ENCODE data around the gene GGT6.

DNA sequence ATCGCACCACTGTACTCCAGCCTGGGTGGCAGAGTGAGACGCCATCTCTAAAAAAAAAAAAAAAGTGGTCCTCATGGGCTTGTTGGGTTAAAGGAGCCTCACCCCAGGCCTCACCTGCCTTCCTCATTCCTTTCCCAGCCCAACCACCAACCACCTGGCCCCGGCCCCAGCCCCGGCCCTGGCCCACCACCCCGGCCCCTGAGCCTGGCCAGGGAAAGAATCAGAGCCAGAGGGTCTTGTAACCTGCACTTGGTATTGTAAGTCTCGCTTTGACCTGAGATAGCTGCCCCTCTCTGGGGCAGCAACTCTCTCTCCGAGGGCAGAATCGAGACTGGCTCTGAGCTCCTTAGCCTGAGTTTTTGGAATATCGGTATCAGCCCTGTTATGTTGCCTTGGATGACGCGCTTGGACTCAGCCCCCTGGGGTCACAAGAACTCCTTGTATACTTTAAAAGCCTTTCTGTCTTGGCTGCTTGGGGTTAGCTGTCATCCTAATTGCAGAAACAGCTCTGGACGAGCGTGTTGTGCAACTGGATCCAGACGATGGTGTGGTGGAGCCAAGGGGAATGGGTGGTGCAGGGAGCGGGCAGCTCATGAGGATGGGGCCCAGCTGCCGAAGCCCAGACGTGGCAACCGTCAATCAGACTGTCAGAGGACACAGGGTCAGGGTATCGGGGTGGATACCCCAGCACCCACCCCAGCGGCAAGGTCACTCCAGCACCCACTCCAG is 38.6 kb upstream of the GGT6 start:
- TF ChIP-seq, protein P1, sequence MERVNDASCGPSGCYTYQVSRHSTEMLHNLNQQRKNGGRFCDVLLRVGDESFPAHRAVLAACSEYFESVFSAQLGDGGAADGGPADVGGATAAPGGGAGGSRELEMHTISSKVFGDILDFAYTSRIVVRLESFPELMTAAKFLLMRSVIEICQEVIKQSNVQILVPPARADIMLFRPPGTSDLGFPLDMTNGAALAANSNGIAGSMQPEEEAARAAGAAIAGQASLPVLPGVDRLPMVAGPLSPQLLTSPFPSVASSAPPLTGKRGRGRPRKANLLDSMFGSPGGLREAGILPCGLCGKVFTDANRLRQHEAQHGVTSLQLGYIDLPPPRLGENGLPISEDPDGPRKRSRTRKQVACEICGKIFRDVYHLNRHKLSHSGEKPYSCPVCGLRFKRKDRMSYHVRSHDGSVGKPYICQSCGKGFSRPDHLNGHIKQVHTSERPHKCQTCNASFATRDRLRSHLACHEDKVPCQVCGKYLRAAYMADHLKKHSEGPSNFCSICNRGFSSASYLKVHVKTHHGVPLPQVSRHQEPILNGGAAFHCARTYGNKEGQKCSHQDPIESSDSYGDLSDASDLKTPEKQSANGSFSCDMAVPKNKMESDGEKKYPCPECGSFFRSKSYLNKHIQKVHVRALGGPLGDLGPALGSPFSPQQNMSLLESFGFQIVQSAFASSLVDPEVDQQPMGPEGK (CRISPR knock-in tag; IDR thresholded peaks at IDR 0.05; ENCODE audit: borderline replicate concordance), result no peak
- TF ChIP-seq RARB (CRISPR knock-in tag; IDR thresholded peaks at IDR 0.05), result no peak
- TF ChIP-seq ZNF70 (CRISPR knock-in tag; IDR thresholded peaks at IDR 0.05), result no peak
- TF ChIP-seq ZC3H10 (CRISPR knock-in tag; IDR thresholded peaks at IDR 0.05), result no peak
- TF ChIP-seq SNAI2 (CRISPR knock-in tag; IDR thresholded peaks at IDR 0.05), result no peak
- TF ChIP-seq, protein P2, sequence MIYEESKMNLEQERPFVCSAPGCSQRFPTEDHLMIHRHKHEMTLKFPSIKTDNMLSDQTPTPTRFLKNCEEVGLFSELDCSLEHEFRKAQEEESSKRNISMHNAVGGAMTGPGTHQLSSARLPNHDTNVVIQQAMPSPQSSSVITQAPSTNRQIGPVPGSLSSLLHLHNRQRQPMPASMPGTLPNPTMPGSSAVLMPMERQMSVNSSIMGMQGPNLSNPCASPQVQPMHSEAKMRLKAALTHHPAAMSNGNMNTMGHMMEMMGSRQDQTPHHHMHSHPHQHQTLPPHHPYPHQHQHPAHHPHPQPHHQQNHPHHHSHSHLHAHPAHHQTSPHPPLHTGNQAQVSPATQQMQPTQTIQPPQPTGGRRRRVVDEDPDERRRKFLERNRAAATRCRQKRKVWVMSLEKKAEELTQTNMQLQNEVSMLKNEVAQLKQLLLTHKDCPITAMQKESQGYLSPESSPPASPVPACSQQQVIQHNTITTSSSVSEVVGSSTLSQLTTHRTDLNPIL (CRISPR knock-in tag; IDR thresholded peaks at IDR 0.05; ENCODE audit: low read depth), result no peak
- TF ChIP-seq GLIS3 (CRISPR knock-in tag; IDR thresholded peaks at IDR 0.05), result no peak
- TF ChIP-seq ZFP3 (CRISPR knock-in tag; IDR thresholded peaks at IDR 0.05), result no peak
- TF ChIP-seq, protein P3, sequence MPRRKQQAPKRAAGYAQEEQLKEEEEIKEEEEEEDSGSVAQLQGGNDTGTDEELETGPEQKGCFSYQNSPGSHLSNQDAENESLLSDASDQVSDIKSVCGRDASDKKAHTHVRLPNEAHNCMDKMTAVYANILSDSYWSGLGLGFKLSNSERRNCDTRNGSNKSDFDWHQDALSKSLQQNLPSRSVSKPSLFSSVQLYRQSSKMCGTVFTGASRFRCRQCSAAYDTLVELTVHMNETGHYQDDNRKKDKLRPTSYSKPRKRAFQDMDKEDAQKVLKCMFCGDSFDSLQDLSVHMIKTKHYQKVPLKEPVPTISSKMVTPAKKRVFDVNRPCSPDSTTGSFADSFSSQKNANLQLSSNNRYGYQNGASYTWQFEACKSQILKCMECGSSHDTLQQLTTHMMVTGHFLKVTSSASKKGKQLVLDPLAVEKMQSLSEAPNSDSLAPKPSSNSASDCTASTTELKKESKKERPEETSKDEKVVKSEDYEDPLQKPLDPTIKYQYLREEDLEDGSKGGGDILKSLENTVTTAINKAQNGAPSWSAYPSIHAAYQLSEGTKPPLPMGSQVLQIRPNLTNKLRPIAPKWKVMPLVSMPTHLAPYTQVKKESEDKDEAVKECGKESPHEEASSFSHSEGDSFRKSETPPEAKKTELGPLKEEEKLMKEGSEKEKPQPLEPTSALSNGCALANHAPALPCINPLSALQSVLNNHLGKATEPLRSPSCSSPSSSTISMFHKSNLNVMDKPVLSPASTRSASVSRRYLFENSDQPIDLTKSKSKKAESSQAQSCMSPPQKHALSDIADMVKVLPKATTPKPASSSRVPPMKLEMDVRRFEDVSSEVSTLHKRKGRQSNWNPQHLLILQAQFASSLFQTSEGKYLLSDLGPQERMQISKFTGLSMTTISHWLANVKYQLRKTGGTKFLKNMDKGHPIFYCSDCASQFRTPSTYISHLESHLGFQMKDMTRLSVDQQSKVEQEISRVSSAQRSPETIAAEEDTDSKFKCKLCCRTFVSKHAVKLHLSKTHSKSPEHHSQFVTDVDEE (CRISPR knock-in tag; IDR thresholded peaks at IDR 0.05), result no peak

Data from SK-N-SH treated with all-trans-retinoic acid at 6 μM for 48 hours (cell line).